K562 (cell line): ENCODE results near the gene BTBD10. TPM values are rescaled to one million over a fixed set of nuclear protein-coding genes. Genes with fewer than 3 reads are reported as not detected.

Experiments
- polyA plus RNA-seq, 8 experiments: library from polyadenylated mRNA; depleted of rRNA in 4 of 8; stranded (reverse) in 5 of 8; unstranded in 3 of 8; fragments of >200 nt; fragmentation: Nextera tagmentation in 2 of 8; fragmentation: Illumina TruSeq in 1 of 8; extraction: Ambion mirVana in 2 of 8; extraction: Trizol in 1 of 8; gene quantifications; 2 replicates each; pipeline versions ENCODE4 v1.2.1 to v1.2.3, GENCODE V29; 2011 to 2014; ENCODE audit warnings: inconsistent platforms in 1 of 8, missing spikeins in 1 of 8
- total RNA-seq, 7 experiments: library from RNA; depleted of rRNA in 6 of 7; stranded (reverse); fragments of >200 nt in 6 of 7; fragmentation: Illumina TruSeq in 2 of 7; extraction: Trizol in 2 of 7; gene quantifications; 2 replicates each; pipeline versions ENCODE4 v1.2.1 to v1.2.3, GENCODE V29; 2011 to 2021; ENCODE audit warnings: low replicate concordance in 1 of 7
- TF ChIP-seq, protein P1 (sequence below): fragments of 450-650 bp; IDR thresholded peaks from 2 replicates; pipeline ENCODE4 v1.6.1; 2016; ENCODE audit warnings: mild to moderate bottlenecking, moderate library complexity

The BTBD10 gene
- total and polyA plus RNA-seq, 9 of the 15 experiments (the other 6 are each of a cell fraction or from before 2014, with no cell fraction given), result 11.6 to 22.8 (median 16.3) TPM

- TF ChIP-seq, protein P1, sequence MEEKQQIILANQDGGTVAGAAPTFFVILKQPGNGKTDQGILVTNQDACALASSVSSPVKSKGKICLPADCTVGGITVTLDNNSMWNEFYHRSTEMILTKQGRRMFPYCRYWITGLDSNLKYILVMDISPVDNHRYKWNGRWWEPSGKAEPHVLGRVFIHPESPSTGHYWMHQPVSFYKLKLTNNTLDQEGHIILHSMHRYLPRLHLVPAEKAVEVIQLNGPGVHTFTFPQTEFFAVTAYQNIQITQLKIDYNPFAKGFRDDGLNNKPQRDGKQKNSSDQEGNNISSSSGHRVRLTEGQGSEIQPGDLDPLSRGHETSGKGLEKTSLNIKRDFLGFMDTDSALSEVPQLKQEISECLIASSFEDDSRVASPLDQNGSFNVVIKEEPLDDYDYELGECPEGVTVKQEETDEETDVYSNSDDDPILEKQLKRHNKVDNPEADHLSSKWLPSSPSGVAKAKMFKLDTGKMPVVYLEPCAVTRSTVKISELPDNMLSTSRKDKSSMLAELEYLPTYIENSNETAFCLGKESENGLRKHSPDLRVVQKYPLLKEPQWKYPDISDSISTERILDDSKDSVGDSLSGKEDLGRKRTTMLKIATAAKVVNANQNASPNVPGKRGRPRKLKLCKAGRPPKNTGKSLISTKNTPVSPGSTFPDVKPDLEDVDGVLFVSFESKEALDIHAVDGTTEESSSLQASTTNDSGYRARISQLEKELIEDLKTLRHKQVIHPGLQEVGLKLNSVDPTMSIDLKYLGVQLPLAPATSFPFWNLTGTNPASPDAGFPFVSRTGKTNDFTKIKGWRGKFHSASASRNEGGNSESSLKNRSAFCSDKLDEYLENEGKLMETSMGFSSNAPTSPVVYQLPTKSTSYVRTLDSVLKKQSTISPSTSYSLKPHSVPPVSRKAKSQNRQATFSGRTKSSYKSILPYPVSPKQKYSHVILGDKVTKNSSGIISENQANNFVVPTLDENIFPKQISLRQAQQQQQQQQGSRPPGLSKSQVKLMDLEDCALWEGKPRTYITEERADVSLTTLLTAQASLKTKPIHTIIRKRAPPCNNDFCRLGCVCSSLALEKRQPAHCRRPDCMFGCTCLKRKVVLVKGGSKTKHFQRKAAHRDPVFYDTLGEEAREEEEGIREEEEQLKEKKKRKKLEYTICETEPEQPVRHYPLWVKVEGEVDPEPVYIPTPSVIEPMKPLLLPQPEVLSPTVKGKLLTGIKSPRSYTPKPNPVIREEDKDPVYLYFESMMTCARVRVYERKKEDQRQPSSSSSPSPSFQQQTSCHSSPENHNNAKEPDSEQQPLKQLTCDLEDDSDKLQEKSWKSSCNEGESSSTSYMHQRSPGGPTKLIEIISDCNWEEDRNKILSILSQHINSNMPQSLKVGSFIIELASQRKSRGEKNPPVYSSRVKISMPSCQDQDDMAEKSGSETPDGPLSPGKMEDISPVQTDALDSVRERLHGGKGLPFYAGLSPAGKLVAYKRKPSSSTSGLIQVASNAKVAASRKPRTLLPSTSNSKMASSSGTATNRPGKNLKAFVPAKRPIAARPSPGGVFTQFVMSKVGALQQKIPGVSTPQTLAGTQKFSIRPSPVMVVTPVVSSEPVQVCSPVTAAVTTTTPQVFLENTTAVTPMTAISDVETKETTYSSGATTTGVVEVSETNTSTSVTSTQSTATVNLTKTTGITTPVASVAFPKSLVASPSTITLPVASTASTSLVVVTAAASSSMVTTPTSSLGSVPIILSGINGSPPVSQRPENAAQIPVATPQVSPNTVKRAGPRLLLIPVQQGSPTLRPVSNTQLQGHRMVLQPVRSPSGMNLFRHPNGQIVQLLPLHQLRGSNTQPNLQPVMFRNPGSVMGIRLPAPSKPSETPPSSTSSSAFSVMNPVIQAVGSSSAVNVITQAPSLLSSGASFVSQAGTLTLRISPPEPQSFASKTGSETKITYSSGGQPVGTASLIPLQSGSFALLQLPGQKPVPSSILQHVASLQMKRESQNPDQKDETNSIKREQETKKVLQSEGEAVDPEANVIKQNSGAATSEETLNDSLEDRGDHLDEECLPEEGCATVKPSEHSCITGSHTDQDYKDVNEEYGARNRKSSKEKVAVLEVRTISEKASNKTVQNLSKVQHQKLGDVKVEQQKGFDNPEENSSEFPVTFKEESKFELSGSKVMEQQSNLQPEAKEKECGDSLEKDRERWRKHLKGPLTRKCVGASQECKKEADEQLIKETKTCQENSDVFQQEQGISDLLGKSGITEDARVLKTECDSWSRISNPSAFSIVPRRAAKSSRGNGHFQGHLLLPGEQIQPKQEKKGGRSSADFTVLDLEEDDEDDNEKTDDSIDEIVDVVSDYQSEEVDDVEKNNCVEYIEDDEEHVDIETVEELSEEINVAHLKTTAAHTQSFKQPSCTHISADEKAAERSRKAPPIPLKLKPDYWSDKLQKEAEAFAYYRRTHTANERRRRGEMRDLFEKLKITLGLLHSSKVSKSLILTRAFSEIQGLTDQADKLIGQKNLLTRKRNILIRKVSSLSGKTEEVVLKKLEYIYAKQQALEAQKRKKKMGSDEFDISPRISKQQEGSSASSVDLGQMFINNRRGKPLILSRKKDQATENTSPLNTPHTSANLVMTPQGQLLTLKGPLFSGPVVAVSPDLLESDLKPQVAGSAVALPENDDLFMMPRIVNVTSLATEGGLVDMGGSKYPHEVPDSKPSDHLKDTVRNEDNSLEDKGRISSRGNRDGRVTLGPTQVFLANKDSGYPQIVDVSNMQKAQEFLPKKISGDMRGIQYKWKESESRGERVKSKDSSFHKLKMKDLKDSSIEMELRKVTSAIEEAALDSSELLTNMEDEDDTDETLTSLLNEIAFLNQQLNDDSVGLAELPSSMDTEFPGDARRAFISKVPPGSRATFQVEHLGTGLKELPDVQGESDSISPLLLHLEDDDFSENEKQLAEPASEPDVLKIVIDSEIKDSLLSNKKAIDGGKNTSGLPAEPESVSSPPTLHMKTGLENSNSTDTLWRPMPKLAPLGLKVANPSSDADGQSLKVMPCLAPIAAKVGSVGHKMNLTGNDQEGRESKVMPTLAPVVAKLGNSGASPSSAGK, result no peak
Observed at GRCh38 chr11:13347901-13348300, 115.1 kb downstream of the BTBD10 start (continued).
